ENCODE measurements around the gene SEPTIN2.
"Not testable (repeated sequence)": the region's sequence is repeated elsewhere in the genome, so short reads cannot be mapped to it uniquely, and the experiment has no call there.

Gene SEPTIN2

GRCh38 chr2:241288324-241288888 lies 27.3 kb upstream of the SEPTIN2 start:
- no peak for DNase-seq (ENCODE audit: low read depth in 2 of 2)

- DNase-seq (ENCODE audit: low read depth in 2 of 2), result no peak
These were observed 26.7 kb upstream of the SEPTIN2 start for GRCh38 chr2:241289053-241289452.

- DNase-seq (ENCODE audit: low read depth in 2 of 2), result no peak
These were observed 26.1 kb upstream of the SEPTIN2 start for GRCh38 chr2:241289597-241289996.

- DNase-seq (ENCODE audit: low read depth in 2 of 2), result no peak
These were observed 24.6 kb upstream of the SEPTIN2 start for GRCh38 chr2:241291153-241291552.

- DNase-seq (ENCODE audit: low read depth in 2 of 2), result no peak
These were observed 23.7 kb upstream of the SEPTIN2 start for GRCh38 chr2:241291977-241292376.

GRCh38 chr2:241293378-241293797 lies 22.3 kb upstream of the SEPTIN2 start:
- DNase-seq (ENCODE audit: low read depth in 2 of 2), result not testable (repeated sequence)

GRCh38 chr2:241295326-241296095 lies 20.2 kb upstream of the SEPTIN2 start:
- DNase-seq (ENCODE audit: low read depth in 2 of 2), result no peak

GRCh38 chr2:241296767-241297166 lies 19.0 kb upstream of the SEPTIN2 start:
- DNase-seq (ENCODE audit: low read depth in 2 of 2), result no peak

GRCh38 chr2:241298673-241299072 lies 17.1 kb upstream of the SEPTIN2 start:
- no peak for DNase-seq (ENCODE audit: low read depth in 2 of 2)

GRCh38 chr2:241300000-241300399 lies 15.7 kb upstream of the SEPTIN2 start:
- no peak for DNase-seq (ENCODE audit: low read depth in 2 of 2)

GRCh38 chr2:241302083-241302482 lies 13.6 kb upstream of the SEPTIN2 start:
- DNase-seq (ENCODE audit: low read depth in 2 of 2), result no peak

GRCh38 chr2:241302759-241303651 lies 12.7 kb upstream of the SEPTIN2 start:
- DNase-seq (ENCODE audit: low read depth in 2 of 2), result no peak

- DNase-seq (ENCODE audit: low read depth in 2 of 2), result no peak
These were observed 11.6 kb upstream of the SEPTIN2 start for GRCh38 chr2:241304039-241304670.

GRCh38 chr2:241307055-241307454 lies 8.7 kb upstream of the SEPTIN2 start:
- no peak for DNase-seq (ENCODE audit: low read depth in 2 of 2)

- no peak for DNase-seq (ENCODE audit: low read depth in 2 of 2)
These were observed 7.5 kb upstream of the SEPTIN2 start for GRCh38 chr2:241308267-241308666.

GRCh38 chr2:241308832-241309500 lies 6.8 kb upstream of the SEPTIN2 start:
- DNase-seq (ENCODE audit: low read depth in 2 of 2), result no peak

- no peak for DNase-seq (ENCODE audit: low read depth in 2 of 2)
These were observed 6.0 kb upstream of the SEPTIN2 start for GRCh38 chr2:241309684-241310117.

- no peak for DNase-seq (ENCODE audit: low read depth in 2 of 2)
These were observed 4.7 kb upstream of the SEPTIN2 start for GRCh38 chr2:241310917-241311566.

GRCh38 chr2:241312082-241312481 lies 3.6 kb upstream of the SEPTIN2 start:
- DNase-seq (ENCODE audit: low read depth in 2 of 2), result peak in 1 of 2 experiments; percentile 8

- DNase-seq (ENCODE audit: low read depth in 2 of 2), result no peak
These were observed 2.1 kb upstream of the SEPTIN2 start for GRCh38 chr2:241313543-241314095.
